Measurements from ENCODE around the gene AJM1. TPM values are rescaled to one million over a fixed set of nuclear protein-coding genes. Genes with fewer than 3 reads are reported as not detected.

The AJM1 gene
- total RNA-seq, 1 experiment from 2014 or later = 7.1 TPM

- CTCF ChIA-PET = interaction anchor here (0.5 to 1.0 kb wide), 2 partner anchors 62 to 152 kb away, joined by 3 to 4 read pairs; no protein-coding TSS in a partner anchor
- H3K4me1 ChIP-seq (ENCODE audit: control insufficient read depth in 1 of 2, insufficient read depth in 2 of 2, low read length in 2 of 2) = peaks cover 29 to 39% of the 10 kb centered on the region in 2 experiments
- no peak for ATAC-seq
- no peaks in the 10 kb centered on the region for H4K20me1 ChIP-seq (ENCODE audit: insufficient read depth)
- RAD21 ChIA-PET (ENCODE audit: low non-redundant PET in 1 of 2, low total read pairs in 2 of 2, uncharacterized antibody in 2 of 2, unreplicated experiment in 2 of 2) = no interaction called here
- DNase-seq (ENCODE audit: low read depth, low spot score) = no peak
- no peak overlapping the region for H3K9ac ChIP-seq (ENCODE audit: low read length)
- intact Hi-C loops (cut with micrococcal nuclease) = loop anchor here (5.0 to 10.0 kb wide), 2 partner anchors 105 to 198 kb away; partner anchors contain the start of genes C8G and FBXW5
- no peak overlapping the region for H3K4me2 ChIP-seq (ENCODE audit: low read length)
- H3K27ac ChIP-seq (ENCODE audit: low read depth, low read length) = peak overlapping the region; percentile 70; the same call in 1 of the 2 replicates
- no TSS peak for BruUV-seq (replicated peaks)
- no peak overlapping the region for H2AFZ ChIP-seq (ENCODE audit: low read depth, low read length, poor library complexity, severe bottlenecking)
- H3K27me3 ChIP-seq (ENCODE audit: insufficient read depth, low read length) = no peaks in the 10 kb centered on the region
- no peaks in the 10 kb centered on the region for H3K79me2 ChIP-seq (ENCODE audit: insufficient read depth, low read length)
- no peaks in the 10 kb centered on the region for H3K36me3 ChIP-seq (ENCODE audit: control insufficient read depth in 1 of 2, insufficient read depth in 2 of 2, low read length in 2 of 2)
- POLR2A ChIA-PET = no interaction called here
- H3K4me3 ChIP-seq (replicated peaks in 1 of 2; ENCODE audit: low read depth in 1 of 2, low read length in 2 of 2) = no peak overlapping the region
- H3K9me2 ChIP-seq (ENCODE audit: insufficient read depth) = no peaks in the 10 kb centered on the region
- TF ChIP-seq, protein P1, sequence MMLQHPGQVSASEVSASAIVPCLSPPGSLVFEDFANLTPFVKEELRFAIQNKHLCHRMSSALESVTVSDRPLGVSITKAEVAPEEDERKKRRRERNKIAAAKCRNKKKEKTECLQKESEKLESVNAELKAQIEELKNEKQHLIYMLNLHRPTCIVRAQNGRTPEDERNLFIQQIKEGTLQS (IDR thresholded peaks at IDR 0.05) = no peak
- TF ChIP-seq ELF1 (IDR thresholded peaks at IDR 0.05; ENCODE audit: borderline replicate concordance, low read depth) (no peak), EGR1 (IDR thresholded peaks at IDR 0.05; ENCODE audit: low read depth) (no peak), CBX3 (IDR thresholded peaks at IDR 0.05; ENCODE audit: low read depth) (no peak), FOSL1 (IDR thresholded peaks at IDR 0.05; ENCODE audit: low read depth) (no peak), JUND (IDR thresholded peaks at IDR 0.05) (no peak), SIN3A (IDR thresholded peaks at IDR 0.05; ENCODE audit: low read depth) (no peak), EZH2phosphoT487 (IDR thresholded peaks at IDR 0.05; ENCODE audit: borderline replicate concordance) (no peak), YY1 (IDR thresholded peaks at IDR 0.05; ENCODE audit: extremely low read depth, insufficient replicate concordance, low read depth, low read length) (no peak), SRF (IDR thresholded peaks at IDR 0.05; ENCODE audit: low read depth) (no peak), ZNF274 (IDR thresholded peaks at IDR 0.05; ENCODE audit: low read depth, low read length) (no peak)
- TF ChIP-seq, protein P2, sequence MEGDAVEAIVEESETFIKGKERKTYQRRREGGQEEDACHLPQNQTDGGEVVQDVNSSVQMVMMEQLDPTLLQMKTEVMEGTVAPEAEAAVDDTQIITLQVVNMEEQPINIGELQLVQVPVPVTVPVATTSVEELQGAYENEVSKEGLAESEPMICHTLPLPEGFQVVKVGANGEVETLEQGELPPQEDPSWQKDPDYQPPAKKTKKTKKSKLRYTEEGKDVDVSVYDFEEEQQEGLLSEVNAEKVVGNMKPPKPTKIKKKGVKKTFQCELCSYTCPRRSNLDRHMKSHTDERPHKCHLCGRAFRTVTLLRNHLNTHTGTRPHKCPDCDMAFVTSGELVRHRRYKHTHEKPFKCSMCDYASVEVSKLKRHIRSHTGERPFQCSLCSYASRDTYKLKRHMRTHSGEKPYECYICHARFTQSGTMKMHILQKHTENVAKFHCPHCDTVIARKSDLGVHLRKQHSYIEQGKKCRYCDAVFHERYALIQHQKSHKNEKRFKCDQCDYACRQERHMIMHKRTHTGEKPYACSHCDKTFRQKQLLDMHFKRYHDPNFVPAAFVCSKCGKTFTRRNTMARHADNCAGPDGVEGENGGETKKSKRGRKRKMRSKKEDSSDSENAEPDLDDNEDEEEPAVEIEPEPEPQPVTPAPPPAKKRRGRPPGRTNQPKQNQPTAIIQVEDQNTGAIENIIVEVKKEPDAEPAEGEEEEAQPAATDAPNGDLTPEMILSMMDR (IDR thresholded peaks at IDR 0.05 in 2 of 3, conservative IDR thresholded peaks at IDR 0.05 in 1 of 3; ENCODE audit: borderline replicate concordance in 1 of 3, insufficient read depth in 1 of 3, low read depth in 2 of 3, low read length in 2 of 3) = no peak
- no peaks in the 10 kb centered on the region for H3K9me3 ChIP-seq (ENCODE audit: control insufficient read depth in 1 of 2, insufficient read depth in 1 of 2, low read depth in 1 of 2, low read length in 2 of 2)
Observed at GRCh38 chr9:136839229-136840139, 2.8 kb upstream of the AJM1 start.
